ENCODE measurements around the gene PHF2.

GRCh38 chr9:93642961-93643360 lies 66.6 kb downstream of the PHF2 start:
- no peak for TF ChIP-seq NFRKB (IDR thresholded peaks at IDR 0.05)
- no peak for TF ChIP-seq SUZ12 (IDR thresholded peaks at IDR 0.05)
- TF ChIP-seq FOXA1 (IDR thresholded peaks at IDR 0.05) = no peak
- TF ChIP-seq TARDBP (IDR thresholded peaks at IDR 0.05) = no peak
- TF ChIP-seq ARNT (IDR thresholded peaks at IDR 0.05) = no peak
- no peak for TF ChIP-seq SP1 (IDR thresholded peaks at IDR 0.05)
- TF ChIP-seq L3MBTL2 (conservative IDR thresholded peaks at IDR 0.05) = no peak
- TF ChIP-seq HDGF (IDR thresholded peaks at IDR 0.05; ENCODE audit: borderline replicate concordance) = no peak

Data from HEK293T (cell line).